GM18526 (cell line): ENCODE measurements around the gene MAML3.

Experiments used
- POLR2A ChIP-seq: IDR thresholded peaks from 3 replicates; pipeline ENCODE4 v1.6.1; 2011; ENCODE audit not compliant: insufficient read length; ENCODE audit errors: extremely low read depth

Gene MAML3

GRCh38 chr4:139869810-139870209, 284.2 kb downstream of the MAML3 start:
- TF ChIP-seq POLR2A, result no peak

DNA sequence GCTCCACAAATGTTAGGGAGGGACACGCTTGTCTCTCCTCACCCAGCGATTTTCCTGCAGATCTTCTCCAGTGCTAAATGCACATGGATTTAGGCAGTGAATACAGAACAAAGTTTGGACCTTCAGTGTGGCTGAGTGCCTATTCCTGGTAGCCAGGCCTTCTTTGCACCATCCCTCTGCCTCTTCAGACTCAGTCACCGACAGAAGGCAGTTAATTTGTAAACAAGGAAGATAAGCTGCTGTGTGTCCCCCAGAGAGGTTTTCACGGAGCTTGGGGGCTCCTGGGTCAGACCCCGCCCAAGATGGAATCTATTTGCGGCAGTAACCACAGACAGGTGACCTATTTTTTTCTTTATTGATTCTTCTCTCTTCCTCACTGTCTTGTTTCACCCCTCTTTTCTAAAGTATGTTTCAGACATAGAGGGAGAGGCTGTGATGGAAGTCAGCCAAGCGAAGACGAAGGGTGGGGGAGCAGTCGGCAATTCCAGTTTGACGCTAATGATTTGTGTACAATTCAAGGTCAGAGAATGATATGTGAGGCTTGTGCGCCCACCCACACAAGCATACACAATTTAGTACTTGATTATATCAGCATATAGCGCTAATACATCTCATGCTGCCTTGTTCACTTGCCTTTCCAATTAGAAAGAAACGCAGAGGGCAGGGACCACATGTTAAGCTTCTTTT, 287.6 kb downstream of the MAML3 start:
- TF ChIP-seq POLR2A, result no peak

GRCh38 chr4:139865537-139865936, 288.4 kb downstream of the MAML3 start:
- no peak for TF ChIP-seq POLR2A

- no peak for TF ChIP-seq POLR2A
These were observed 290.5 kb downstream of the MAML3 start for GRCh38 chr4:139863531-139863930.

GRCh38 chr4:139861471-139861870, 292.5 kb downstream of the MAML3 start:
- no peak for TF ChIP-seq POLR2A

- TF ChIP-seq POLR2A, result no peak
These were observed 293.5 kb downstream of the MAML3 start for GRCh38 chr4:139860435-139861024.

GRCh38 chr4:139859876-139860275, 294.1 kb downstream of the MAML3 start:
- TF ChIP-seq POLR2A, result no peak

DNA sequence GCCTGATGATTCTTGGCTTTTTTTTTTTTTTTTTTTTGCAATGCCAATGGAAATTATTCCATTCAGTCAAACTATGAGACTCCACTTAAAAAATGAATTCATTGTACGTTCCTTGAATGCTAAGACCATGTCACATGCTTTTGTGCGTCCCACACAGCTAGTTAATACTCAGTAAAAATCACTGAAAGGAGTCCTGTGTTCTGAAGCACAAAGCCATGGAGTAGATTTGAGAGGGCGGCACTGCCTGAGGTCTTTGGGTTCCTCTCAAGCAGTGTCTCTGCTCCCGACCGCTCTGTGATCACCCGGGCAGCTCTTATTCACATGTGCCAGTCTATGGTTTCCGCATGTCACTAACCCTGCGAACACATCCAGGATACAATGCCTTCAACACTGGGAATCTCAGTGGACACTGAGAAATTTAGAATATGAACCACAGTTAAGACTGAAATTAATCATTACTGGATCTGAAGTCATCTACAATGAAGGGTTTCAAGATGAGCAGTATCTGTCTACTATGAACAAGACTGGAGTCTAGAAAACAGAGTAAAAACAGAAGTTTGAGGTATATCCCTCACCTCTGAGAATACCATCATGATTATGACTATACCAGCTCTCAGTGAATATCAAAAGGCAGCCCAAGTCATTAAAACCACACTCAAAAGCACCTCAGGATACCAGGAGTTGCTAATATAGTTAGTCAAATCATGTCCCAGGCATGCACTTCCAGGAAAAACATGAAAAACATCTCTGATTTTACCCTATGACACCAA, 295.4 kb downstream of the MAML3 start:
- no peak for TF ChIP-seq POLR2A

DNA sequence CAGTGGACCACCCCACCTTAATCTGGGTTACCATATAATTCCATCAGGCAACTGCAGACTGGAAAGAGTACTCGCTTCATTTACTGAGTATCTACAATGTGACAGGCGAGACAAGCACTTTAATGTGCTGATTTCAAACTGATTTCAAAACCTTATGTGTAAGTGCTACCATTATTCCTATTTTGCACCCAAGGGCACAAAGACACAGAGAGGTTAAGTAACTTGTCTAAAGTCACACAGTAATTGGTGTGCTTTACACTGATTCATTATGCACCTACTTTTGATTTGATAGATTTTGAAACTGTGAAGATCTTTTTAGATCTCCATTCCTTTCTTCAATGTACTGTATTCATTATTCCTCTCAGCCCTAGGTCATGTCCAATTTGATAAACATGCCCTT, 296.0 kb downstream of the MAML3 start:
- TF ChIP-seq POLR2A, result no peak

GRCh38 chr4:139857021-139857420, 297.0 kb downstream of the MAML3 start:
- TF ChIP-seq POLR2A, result no peak

DNA sequence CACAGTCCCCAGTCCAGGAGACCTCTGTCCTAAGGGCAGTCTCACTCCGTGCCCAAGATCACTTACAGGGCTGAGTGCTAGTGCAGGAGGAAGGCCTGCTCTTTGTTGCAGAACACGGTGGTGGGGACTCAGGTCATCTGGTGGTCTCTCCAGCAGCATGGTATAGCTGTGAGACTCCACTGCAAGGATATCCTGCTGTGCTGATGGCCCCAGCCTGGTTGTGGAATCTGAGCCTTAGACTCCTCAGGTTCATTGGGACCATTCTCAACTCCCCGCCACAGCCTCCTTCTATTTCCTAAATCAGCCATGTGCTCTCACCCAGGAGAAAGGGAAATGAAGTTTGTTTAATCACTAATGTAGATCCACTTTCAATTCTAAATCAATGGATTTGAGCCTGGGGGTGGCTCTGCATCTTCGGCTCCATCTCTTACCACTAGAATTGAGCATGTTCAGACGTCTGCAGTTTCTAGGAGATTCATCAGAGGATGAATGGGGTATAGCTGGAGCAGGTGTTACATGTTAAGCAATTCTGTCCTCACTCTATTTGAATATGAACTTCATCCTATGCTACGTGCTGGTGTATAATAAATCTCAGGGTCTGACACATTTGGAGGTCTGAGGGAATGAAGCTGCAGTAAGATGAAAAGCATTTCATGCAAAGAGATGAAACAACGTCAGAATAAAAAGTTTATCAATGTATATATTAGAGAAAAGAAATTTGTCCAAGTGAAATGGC, 299.1 kb downstream of the MAML3 start:
- no peak for TF ChIP-seq POLR2A

DNA sequence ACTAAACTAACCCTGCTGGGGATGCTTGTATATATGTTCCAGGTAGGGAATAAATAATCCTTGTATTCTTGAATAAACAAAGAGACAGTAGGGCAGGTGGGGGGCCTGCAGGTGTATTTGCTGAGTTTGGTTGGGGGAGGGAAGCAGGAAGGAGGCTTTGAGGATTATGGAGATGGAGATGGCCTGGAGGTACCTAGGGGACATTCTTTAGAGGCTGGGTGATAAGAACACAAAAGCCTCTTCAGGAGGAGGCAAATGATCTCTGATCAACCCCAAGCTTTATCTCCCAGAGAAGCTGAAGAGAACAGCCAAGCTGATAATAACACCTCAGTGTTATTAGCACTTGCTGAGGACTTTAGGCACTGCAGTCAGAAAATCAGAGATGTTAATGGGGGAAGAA, 300.7 kb downstream of the MAML3 start:
- TF ChIP-seq POLR2A, result no peak

- TF ChIP-seq POLR2A, result no peak
These were observed 301.2 kb downstream of the MAML3 start for GRCh38 chr4:139852612-139853269.

DNA sequence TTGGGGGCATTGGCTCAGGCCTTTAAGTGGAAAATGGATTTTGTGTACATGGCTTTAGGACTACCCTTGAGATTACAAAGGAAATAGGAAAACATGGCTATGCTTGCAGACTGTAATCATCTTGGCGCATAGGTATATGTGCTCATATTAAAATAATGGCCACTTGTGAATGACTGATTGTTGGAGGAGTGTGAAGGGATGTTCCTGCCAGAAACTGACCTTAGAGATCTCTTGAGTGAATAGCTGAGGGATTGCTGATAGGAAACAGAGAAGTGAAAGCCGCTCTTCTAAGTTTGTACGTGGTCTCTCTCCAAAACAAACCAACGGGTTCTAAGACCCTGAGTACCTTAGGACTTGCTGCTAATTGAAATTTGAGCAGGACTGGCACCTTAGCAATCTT, 302.3 kb downstream of the MAML3 start:
- no peak for TF ChIP-seq POLR2A

DNA sequence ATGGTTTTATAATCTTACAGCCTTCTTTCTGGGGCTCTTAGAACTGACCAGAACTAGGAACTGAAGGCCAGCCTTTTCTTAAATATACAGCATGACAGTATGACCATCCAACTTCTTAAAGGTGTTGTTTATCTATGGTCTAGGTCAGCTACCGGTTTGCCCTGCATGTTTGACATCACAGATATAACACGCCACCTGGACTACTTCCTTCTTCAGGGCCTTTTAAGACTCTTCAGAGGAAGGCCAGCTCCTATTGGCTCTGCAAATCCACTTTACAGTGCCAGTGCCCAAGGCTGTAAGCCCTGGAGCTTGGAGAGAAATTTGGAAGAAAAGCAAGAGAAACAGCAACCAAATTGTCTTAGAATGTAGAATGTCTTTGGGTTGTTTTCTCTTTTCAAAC, 302.9 kb downstream of the MAML3 start:
- no peak for TF ChIP-seq POLR2A

- TF ChIP-seq POLR2A, result no peak
These were observed 304.8 kb downstream of the MAML3 start for GRCh38 chr4:139849219-139849618.

- no peak for TF ChIP-seq POLR2A
These were observed 306.0 kb downstream of the MAML3 start for GRCh38 chr4:139848028-139848427.
